Endothelial cell of umbilical vein (primary cell): ENCODE data around the gene CEP295NL. TPM values are rescaled to one million over a fixed set of nuclear protein-coding genes. Genes with fewer than 3 reads are reported as not detected.

Source experiments
- BruUV-seq: library from RNA; stranded (reverse); fragments of 400-500 nt; replicated peaks from 2 replicates; lab custom pipeline; 2021; lab: Mats Ljungman, UMichigan
- CTCF ChIA-PET: fragments of 300-600, 350-600 bp; sonication (Branson Sonifier 250); formaldehyde crosslinking; loops from one replicate; lab custom pipeline; 2021; ENCODE audit warnings: antibody characterized with exemption, inconsistent platforms; lab: Charles Lee
- POLR2A ChIA-PET: fragments of 300-600, 350-600 bp; sonication (Branson Sonifier 250); formaldehyde crosslinking; loops from one replicate; lab custom pipeline; 2021; ENCODE audit warnings: antibody characterized with exemption, inconsistent platforms; lab: Charles Lee
- DNase-seq: peaks from one replicate; pipeline ENCODE4 v3.0.0-alpha.2; 2011; ENCODE audit warnings: low read depth, low spot score
- FAIRE-seq: peaks from 2 replicates; lab custom pipeline; 2011; peaks lifted over from hg19 to GRCh38; lab: Jason Lieb, UNC
- H2AFZ ChIP-seq: 2 replicates; pipeline ENCODE4 v1.6.0; 2012; ENCODE audit warnings: low read depth, low read length, control low read depth, inconsistent platforms
- H3K27ac ChIP-seq: 2 replicates; pipeline ENCODE4 v1.5.1; 2011; ENCODE audit warnings: low read depth, mild to moderate bottlenecking, control low read depth, low read length, moderate library complexity; ENCODE audit not compliant: insufficient read depth
- H3K27me3 ChIP-seq, 2 experiments: 2 replicates each; pipeline versions ENCODE4 v1.6.0 to v1.6.1; 2011; ENCODE audit warnings: low read length in 2 of 2, mixed read lengths in 1 of 2; ENCODE audit not compliant: control insufficient read depth in 2 of 2, insufficient read depth in 2 of 2
- H3K36me3 ChIP-seq, 2 experiments: 2 replicates in 1 of 2; 3 replicates in 1 of 2; pipeline ENCODE4 v1.5.1; 2011; ENCODE audit warnings: low read length in 2 of 2, mild to moderate bottlenecking in 1 of 2, moderate library complexity in 1 of 2; ENCODE audit not compliant: control insufficient read depth in 2 of 2, insufficient read depth in 2 of 2; ENCODE audit errors: extremely low read depth in 1 of 2
- H3K4me1 ChIP-seq: 3 replicates; pipeline ENCODE4 v1.5.1; 2011; ENCODE audit warnings: mild to moderate bottlenecking, low read length; ENCODE audit not compliant: control insufficient read depth, insufficient read depth; ENCODE audit errors: extremely low read depth
- H3K4me2 ChIP-seq: 2 replicates; pipeline ENCODE4 v1.6.1; 2011; ENCODE audit warnings: low read length, control low read depth, mixed read lengths; ENCODE audit not compliant: insufficient read depth
- H3K4me3 ChIP-seq, 3 experiments: fragments of 200-600 bp in 1 of 3; sonication (generic), shearing (Covaris generic) in 1 of 3; replicated peaks in 1 of 3; 2 replicates each; pipeline ENCODE4 v1.5.1; 2011 to 2016; ENCODE audit warnings: control low read depth in 3 of 3, low read length in 3 of 3, mild to moderate bottlenecking in 2 of 3, inconsistent platforms in 1 of 3, low read depth in 1 of 3, moderate library complexity in 1 of 3; ENCODE audit not compliant: insufficient read depth in 1 of 3
- H3K79me2 ChIP-seq: 2 replicates; pipeline ENCODE4 v1.6.0; 2012; ENCODE audit warnings: low read length, inconsistent platforms; ENCODE audit not compliant: control insufficient read depth, insufficient read depth
- H3K9ac ChIP-seq: replicated peaks from 2 replicates; pipeline ENCODE3; 2011; ENCODE audit warnings: low read length, control low read depth; ENCODE audit not compliant: insufficient read depth; ENCODE audit errors: extremely low read depth
- H3K9me1 ChIP-seq: replicated peaks from 3 replicates; pipeline ENCODE4 v1.6.0; 2011; ENCODE audit warnings: mild to moderate bottlenecking, low read length; ENCODE audit not compliant: control insufficient read depth, insufficient read depth; ENCODE audit errors: extremely low read depth
- H3K9me3 ChIP-seq: replicated peaks from 2 replicates; pipeline ENCODE4 v1.5.1; 2012; ENCODE audit warnings: low read length, inconsistent platforms; ENCODE audit not compliant: control insufficient read depth, insufficient read depth
- H4K20me1 ChIP-seq: replicated peaks from 2 replicates; pipeline ENCODE3; 2011; ENCODE audit warnings: mild to moderate bottlenecking, low read length; ENCODE audit not compliant: control insufficient read depth, insufficient read depth; ENCODE audit errors: extremely low read depth
- EZH2 ChIP-seq: IDR thresholded peaks from 2 replicates; pipeline ENCODE4 v1.6.1; 2012; ENCODE audit warnings: borderline replicate concordance, low read depth, mild to moderate bottlenecking, moderate library complexity, low read length, inconsistent platforms; ENCODE audit not compliant: severe bottlenecking
- FOS ChIP-seq: IDR thresholded peaks from 2 replicates; pipeline ENCODE4 v1.6.1; 2011; ENCODE audit warnings: mild to moderate bottlenecking, low read length, moderate library complexity, borderline replicate concordance; ENCODE audit not compliant: insufficient read depth
- GATA2 ChIP-seq: IDR thresholded peaks from 2 replicates; pipeline ENCODE4 v1.7.0; 2011; ENCODE audit warnings: low read depth, mild to moderate bottlenecking, moderate library complexity, mixed read lengths, low read length; ENCODE audit not compliant: insufficient read length, insufficient read depth
- JUN ChIP-seq: IDR thresholded peaks from 2 replicates; pipeline ENCODE4 v1.6.1; 2011; ENCODE audit warnings: borderline replicate concordance, low read depth; ENCODE audit not compliant: insufficient read length, insufficient read depth
- MAX ChIP-seq: IDR thresholded peaks from 2 replicates; pipeline ENCODE4 v1.6.1; 2011; ENCODE audit not compliant: insufficient read depth, insufficient read length
- MYC ChIP-seq: IDR thresholded peaks from one replicate; pipeline ENCODE4 v1.6.1; 2011; ENCODE audit warnings: mild to moderate bottlenecking, low read depth, low read length
- POLR2A ChIP-seq: IDR thresholded peaks from 2 replicates; pipeline ENCODE4 v1.6.1; 2012; ENCODE audit warnings: low read depth, mild to moderate bottlenecking, control low read depth, low read length
- POLR2AphosphoS5 ChIP-seq: IDR thresholded peaks from 2 replicates; pipeline ENCODE4 v1.6.1; 2012; ENCODE audit warnings: low read depth, mild to moderate bottlenecking, control low read depth, low read length, moderate library complexity; ENCODE audit not compliant: insufficient read depth
- dilution Hi-C: fragments of 300-500 bp; cut with MboI; formaldehyde crosslinking; loops from one replicate; pipeline ENCODE4 v1.15.0; 2019; ENCODE audit warnings: low sequenced_read_pairs; ENCODE audit not compliant: extremely low pct_ligation_motif_present
- intact Hi-C: fragments of 100-400 bp; cut with micrococcal nuclease; formaldehyde crosslinking; loops from one replicate; pipeline ENCODE4 v1.10.0; 2022
- polyA plus RNA-seq, 4 experiments: library from polyadenylated mRNA; depleted of rRNA in 3 of 4; stranded (reverse) in 3 of 4; unstranded in 1 of 4; fragments of >200 nt; gene quantifications; 2 replicates each; pipeline versions ENCODE4 v1.2.1 to v1.2.3, GENCODE V29; 2011 to 2012; ENCODE audit warnings: missing spikeins in 1 of 4
- total RNA-seq: library from RNA; stranded (reverse); gene quantifications from 2 replicates; pipeline ENCODE4 v1.2.3, GENCODE V29; 2021
- TF ChIP-seq, protein P1 (sequence below), 2 donors: IDR thresholded peaks; 1 replicate in 1 of 2; 2 replicates in 1 of 2; pipeline ENCODE4 v1.5.1; 2011; ENCODE audit warnings: low read length in 2 of 2, mild to moderate bottlenecking in 2 of 2, moderate library complexity in 2 of 2, control low read depth in 1 of 2, inconsistent platforms in 1 of 2, low read depth in 1 of 2; ENCODE audit not compliant: insufficient read depth in 1 of 2; ENCODE audit errors: extremely low read depth in 1 of 2

CEP295NL gene
- total and polyA plus RNA-seq, 2 donors (not counting 3 experiments of a cell fraction or from before 2014, with no cell fraction given): 0.10 to 8.3 TPM

DNA sequence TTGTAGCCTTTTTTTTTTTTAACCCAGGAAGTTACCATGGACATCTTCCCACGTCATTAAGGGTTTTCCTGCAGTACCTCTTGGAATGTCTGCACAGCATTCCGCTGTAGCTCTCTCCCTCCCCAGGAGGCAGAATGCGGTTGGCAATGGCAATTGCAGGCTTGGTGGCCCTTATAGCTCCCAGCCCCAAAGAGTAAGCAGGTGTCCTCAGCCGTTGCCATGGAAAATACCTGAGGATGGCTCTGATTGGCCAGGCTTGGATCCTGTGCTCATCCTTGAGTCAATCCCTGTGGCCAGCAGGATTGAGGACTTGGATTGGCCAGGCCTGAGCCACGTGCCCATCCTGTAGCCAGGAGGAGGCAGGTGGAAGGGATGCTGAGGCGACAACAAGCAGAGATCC lies 37.7 kb upstream of the CEP295NL start:
- FAIRE-seq (no peak), DNase-seq (no peak)
- ChIA-PET CTCF (interaction anchor here (1.3 to 1.8 kb wide), 3 partner anchors 31 to 75 kb away, joined by 3 to 6 read pairs (median 5); no protein-coding TSS in a partner anchor), POLR2A (no interaction called here)
- no peaks in the 10 kb centered on the region for H3K36me3 ChIP-seq
- H3K4me1 ChIP-seq: peaks cover 8% of the 10 kb centered on the region
- H3K27me3 ChIP-seq: no peaks in the 10 kb centered on the region
- no peaks in the 10 kb centered on the region for H3K9me1 ChIP-seq
- no peaks in the 10 kb centered on the region for H3K9me3 ChIP-seq
- H3K4me3 ChIP-seq: no peak overlapping the region
- H3K27ac ChIP-seq: no peak overlapping the region
- H3K79me2 ChIP-seq: no peaks in the 10 kb centered on the region
- dilution Hi-C loops (no loop called here), intact Hi-C loops (no loop called here)
- H2AFZ ChIP-seq: no peak overlapping the region
- H4K20me1 ChIP-seq: no peaks in the 10 kb centered on the region
- no peak overlapping the region for H3K4me2 ChIP-seq
- BruUV-seq: no TSS peak
- TF ChIP-seq MYC: no peak
- no peak for TF ChIP-seq POLR2A
- TF ChIP-seq JUN: no peak
- no peak for TF ChIP-seq GATA2
- no peak for TF ChIP-seq FOS
- TF ChIP-seq, protein P1, sequence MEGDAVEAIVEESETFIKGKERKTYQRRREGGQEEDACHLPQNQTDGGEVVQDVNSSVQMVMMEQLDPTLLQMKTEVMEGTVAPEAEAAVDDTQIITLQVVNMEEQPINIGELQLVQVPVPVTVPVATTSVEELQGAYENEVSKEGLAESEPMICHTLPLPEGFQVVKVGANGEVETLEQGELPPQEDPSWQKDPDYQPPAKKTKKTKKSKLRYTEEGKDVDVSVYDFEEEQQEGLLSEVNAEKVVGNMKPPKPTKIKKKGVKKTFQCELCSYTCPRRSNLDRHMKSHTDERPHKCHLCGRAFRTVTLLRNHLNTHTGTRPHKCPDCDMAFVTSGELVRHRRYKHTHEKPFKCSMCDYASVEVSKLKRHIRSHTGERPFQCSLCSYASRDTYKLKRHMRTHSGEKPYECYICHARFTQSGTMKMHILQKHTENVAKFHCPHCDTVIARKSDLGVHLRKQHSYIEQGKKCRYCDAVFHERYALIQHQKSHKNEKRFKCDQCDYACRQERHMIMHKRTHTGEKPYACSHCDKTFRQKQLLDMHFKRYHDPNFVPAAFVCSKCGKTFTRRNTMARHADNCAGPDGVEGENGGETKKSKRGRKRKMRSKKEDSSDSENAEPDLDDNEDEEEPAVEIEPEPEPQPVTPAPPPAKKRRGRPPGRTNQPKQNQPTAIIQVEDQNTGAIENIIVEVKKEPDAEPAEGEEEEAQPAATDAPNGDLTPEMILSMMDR (IDR thresholded peaks at IDR 0.05; ENCODE audit: extremely low read depth in 1 of 2, insufficient read depth in 1 of 2, low read depth in 1 of 2, low read length in 2 of 2): no peak
- no peak overlapping the region for H3K9ac ChIP-seq

GRCh38 chr17:78940258-78940657 lies 37.3 kb upstream of the CEP295NL start:
- ChIA-PET POLR2A (no interaction called here), CTCF (interaction anchor here (1.3 to 1.8 kb wide), 3 partner anchors 31 to 75 kb away, joined by 3 to 6 read pairs (median 5); no protein-coding TSS in a partner anchor)
- Histone ChIP-seq H2AFZ (no peak overlapping the region), H3K4me2 (no peak overlapping the region), H3K9me3 (no peaks in the 10 kb centered on the region), H3K4me3 (no peak overlapping the region), H3K9me1 (no peaks in the 10 kb centered on the region), H3K27me3 (no peaks in the 10 kb centered on the region), H3K27ac (no peak overlapping the region), H3K79me2 (no peaks in the 10 kb centered on the region), H3K4me1 (peaks cover 13% of the 10 kb centered on the region), H3K9ac (no peak overlapping the region), H3K36me3 (no peaks in the 10 kb centered on the region), H4K20me1 (no peaks in the 10 kb centered on the region)
- dilution Hi-C loops (no loop called here), intact Hi-C loops (no loop called here)
- no TSS peak for BruUV-seq
- TF ChIP-seq EZH2: no peak
- TF ChIP-seq GATA2: no peak
- TF ChIP-seq JUN: no peak
- TF ChIP-seq MAX: no peak
- TF ChIP-seq, protein P1 (IDR thresholded peaks at IDR 0.05; ENCODE audit: extremely low read depth in 1 of 2, insufficient read depth in 1 of 2, low read depth in 1 of 2, low read length in 2 of 2): no peak
- TF ChIP-seq MYC: no peak
- no peak for TF ChIP-seq POLR2AphosphoS5
- TF ChIP-seq POLR2A: no peak
- no peak for TF ChIP-seq FOS
- DNase-seq: no peak
- FAIRE-seq: no peak
